Activated CD4-positive, alpha-beta T cell treated with anti-CD3 and anti-CD28 coated beads, Interleukin-2, amount 10 ng/mL, durations not matched to agents 7 days and 5 days (primary cell): ENCODE data around the gene SV2B. TPM values are rescaled to one million over a fixed set of nuclear protein-coding genes. Genes with fewer than 3 reads are reported as not detected.

Experiments used
- CTCF ChIA-PET: fragments of 350-600 bp; sonication (Branson Sonifier 250); formaldehyde crosslinking; loops from one replicate; lab custom pipeline; 2021; ENCODE audit warnings: antibody characterized with exemption; lab: Charles Lee
- POLR2A ChIA-PET: fragments of 350-600 bp; sonication (Branson Sonifier 250); formaldehyde crosslinking; loops from one replicate; lab custom pipeline; 2021; ENCODE audit warnings: antibody characterized with exemption; lab: Charles Lee
- DNase-seq: peaks from one replicate; pipeline ENCODE4 v3.0.0-alpha.2; 2020
- H3K27ac Mint-ChIP-seq: one replicate; pipeline ENCODE4 v1.8.0; 2021; ENCODE audit warnings: mild to moderate bottlenecking, moderate library complexity, mixed read lengths
- H3K27me3 Mint-ChIP-seq: one replicate; pipeline ENCODE4 v1.8.0; 2021; ENCODE audit warnings: mixed read lengths
- H3K36me3 Mint-ChIP-seq: one replicate; pipeline ENCODE4 v1.8.0; 2021; ENCODE audit warnings: low read depth, mixed read lengths
- H3K4me1 Mint-ChIP-seq: one replicate; pipeline ENCODE4 v1.8.0; 2021; ENCODE audit warnings: mixed read lengths
- H3K4me3 Mint-ChIP-seq: one replicate; pipeline ENCODE4 v1.8.0; 2021; ENCODE audit warnings: mild to moderate bottlenecking, moderate library complexity, mixed read lengths
- H3K9me3 Mint-ChIP-seq: one replicate; pipeline ENCODE4 v1.8.0; 2021; ENCODE audit warnings: mixed read lengths
- total RNA-seq, 2 experiments: library from RNA; stranded (reverse); gene quantifications; one replicate each; pipeline ENCODE4 v1.2.3, GENCODE V29; 2021

The SV2B gene
- total RNA-seq, 2 experiments from 2014 or later: 0.02 TPM

- ChIA-PET CTCF (no interaction called here), POLR2A (no interaction called here)
- Mint-ChIP-seq H3K27me3 (peaks cover 18% of the 10 kb centered on the region), H3K27ac (no peak overlapping the region), H3K4me1 (no peaks in the 10 kb centered on the region), H3K9me3 (no peaks in the 10 kb centered on the region), H3K36me3 (no peaks in the 10 kb centered on the region), H3K4me3 (no peak overlapping the region)
- no peak for DNase-seq
Observed at GRCh38 chr15:91129436-91129835, 29.4 kb downstream of the SV2B start.

- DNase-seq: no peak
- Mint-ChIP-seq H3K36me3 (no peaks in the 10 kb centered on the region), H3K4me3 (no peak overlapping the region), H3K27me3 (peaks cover 14% of the 10 kb centered on the region), H3K4me1 (no peaks in the 10 kb centered on the region), H3K9me3 (no peaks in the 10 kb centered on the region), H3K27ac (no peak overlapping the region)
- ChIA-PET POLR2A (no interaction called here), CTCF (no interaction called here)
Observed at GRCh38 chr15:91132079-91132478, 32.0 kb downstream of the SV2B start.

GRCh38 chr15:91133511-91133910, 33.5 kb downstream of the SV2B start:
- CTCF ChIA-PET: no interaction called here
- Mint-ChIP-seq H3K27me3 (peaks cover 12% of the 10 kb centered on the region), H3K4me1 (no peaks in the 10 kb centered on the region), H3K9me3 (no peaks in the 10 kb centered on the region), H3K36me3 (no peaks in the 10 kb centered on the region), H3K27ac (no peak overlapping the region), H3K4me3 (no peak overlapping the region)
- POLR2A ChIA-PET: no interaction called here
- no peak for DNase-seq

- Mint-ChIP-seq H3K4me1 (no peaks in the 10 kb centered on the region), H3K9me3 (no peaks in the 10 kb centered on the region), H3K27me3 (peaks cover 25% of the 10 kb centered on the region), H3K27ac (no peak overlapping the region), H3K36me3 (no peaks in the 10 kb centered on the region), H3K4me3 (no peak overlapping the region)
- CTCF ChIA-PET: interaction anchor here (0.5 kb wide), 1 partner anchor 14 kb away, joined by 4 read pairs; no protein-coding TSS in a partner anchor
- no peak for DNase-seq
- POLR2A ChIA-PET: no interaction called here
Observed at GRCh38 chr15:91135201-91136130, 35.4 kb downstream of the SV2B start.

- POLR2A ChIA-PET: no interaction called here
- DNase-seq: no peak
- Mint-ChIP-seq H3K9me3 (no peaks in the 10 kb centered on the region), H3K4me1 (no peaks in the 10 kb centered on the region), H3K27me3 (peaks cover 25% of the 10 kb centered on the region), H3K27ac (no peak overlapping the region), H3K4me3 (no peak overlapping the region), H3K36me3 (no peaks in the 10 kb centered on the region)
- CTCF ChIA-PET: interaction anchor here (1.6 kb wide), 1 partner anchor 9 kb away, joined by 3 read pairs; no protein-coding TSS in a partner anchor
Observed at GRCh38 chr15:91136386-91136923, 36.4 kb downstream of the SV2B start.

GRCh38 chr15:91140601-91141000, 40.5 kb downstream of the SV2B start:
- ChIA-PET CTCF (interaction anchor here (0.6 to 2.1 kb wide), 2 partner anchors 19 to 56 kb away, joined by 4 read pairs; no protein-coding TSS in a partner anchor), POLR2A (no interaction called here)

GRCh38 chr15:91141097-91141496, 41.0 kb downstream of the SV2B start:
- Mint-ChIP-seq H3K36me3 (no peaks in the 10 kb centered on the region), H3K27ac (no peak overlapping the region), H3K9me3 (no peaks in the 10 kb centered on the region), H3K27me3 (peaks cover 57% of the 10 kb centered on the region), H3K4me1 (no peaks in the 10 kb centered on the region), H3K4me3 (no peak overlapping the region)
- CTCF ChIA-PET: interaction anchor here (0.6 to 2.1 kb wide), 2 partner anchors 18 to 56 kb away, joined by 4 read pairs; no protein-coding TSS in a partner anchor
- DNase-seq: no peak
- POLR2A ChIA-PET: no interaction called here

More at GRCh38 chr15:91140601-91141000, 40.5 kb downstream of the SV2B start:
- H3K9me3 Mint-ChIP-seq: no peaks in the 10 kb centered on the region
- DNase-seq: no peak
- H3K27me3 Mint-ChIP-seq: peaks cover 52% of the 10 kb centered on the region
- no peak overlapping the region for H3K27ac Mint-ChIP-seq
- H3K36me3 Mint-ChIP-seq: no peaks in the 10 kb centered on the region
- no peak overlapping the region for H3K4me3 Mint-ChIP-seq
- H3K4me1 Mint-ChIP-seq: no peaks in the 10 kb centered on the region

- Mint-ChIP-seq H3K4me3 (no peak overlapping the region), H3K9me3 (no peaks in the 10 kb centered on the region), H3K27me3 (peaks cover 62% of the 10 kb centered on the region), H3K27ac (no peak overlapping the region), H3K4me1 (no peaks in the 10 kb centered on the region), H3K36me3 (no peaks in the 10 kb centered on the region)
- ChIA-PET CTCF (interaction anchor here (2.1 kb wide), 1 partner anchor 17 kb away, joined by 4 read pairs; no protein-coding TSS in a partner anchor), POLR2A (no interaction called here)
- no peak for DNase-seq
Observed at GRCh38 chr15:91142106-91142744, 42.2 kb downstream of the SV2B start.

GRCh38 chr15:91142946-91143345, 42.9 kb downstream of the SV2B start:
- ChIA-PET CTCF (interaction anchor here (2.1 kb wide), 1 partner anchor 17 kb away, joined by 4 read pairs; no protein-coding TSS in a partner anchor), POLR2A (no interaction called here)
- H3K27ac Mint-ChIP-seq: no peak overlapping the region
- DNase-seq: no peak
- no peak overlapping the region for H3K4me3 Mint-ChIP-seq
- H3K9me3 Mint-ChIP-seq: no peaks in the 10 kb centered on the region
- peaks cover 61% of the 10 kb centered on the region for H3K27me3 Mint-ChIP-seq
- no peaks in the 10 kb centered on the region for H3K36me3 Mint-ChIP-seq
- H3K4me1 Mint-ChIP-seq: no peaks in the 10 kb centered on the region

GRCh38 chr15:91146728-91147127, 46.7 kb downstream of the SV2B start:
- Mint-ChIP-seq H3K4me1 (no peaks in the 10 kb centered on the region), H3K4me3 (no peak overlapping the region), H3K9me3 (no peaks in the 10 kb centered on the region), H3K27me3 (peaks cover 55% of the 10 kb centered on the region), H3K36me3 (no peaks in the 10 kb centered on the region), H3K27ac (no peak overlapping the region)
- no peak for DNase-seq
- ChIA-PET CTCF (no interaction called here), POLR2A (no interaction called here)

- POLR2A ChIA-PET: no interaction called here
Observed at GRCh38 chr15:91148243-91148642, 48.2 kb downstream of the SV2B start.

GRCh38 chr15:91150502-91151160, 50.6 kb downstream of the SV2B start:
- H3K9me3 Mint-ChIP-seq: no peaks in the 10 kb centered on the region
- no peaks in the 10 kb centered on the region for H3K36me3 Mint-ChIP-seq
- H3K27ac Mint-ChIP-seq: no peak overlapping the region
- POLR2A ChIA-PET: no interaction called here
- no peak overlapping the region for H3K4me3 Mint-ChIP-seq
- H3K4me1 Mint-ChIP-seq: no peaks in the 10 kb centered on the region
- peaks cover 33% of the 10 kb centered on the region for H3K27me3 Mint-ChIP-seq
- CTCF ChIA-PET: no interaction called here
- DNase-seq: no peak

More at GRCh38 chr15:91148243-91148642, 48.2 kb downstream of the SV2B start:
- no peak overlapping the region for H3K27ac Mint-ChIP-seq
- no peaks in the 10 kb centered on the region for H3K36me3 Mint-ChIP-seq
- no peak overlapping the region for H3K4me3 Mint-ChIP-seq
- DNase-seq: no peak
- CTCF ChIA-PET: no interaction called here
- no peaks in the 10 kb centered on the region for H3K4me1 Mint-ChIP-seq
- peaks cover 51% of the 10 kb centered on the region for H3K27me3 Mint-ChIP-seq
- H3K9me3 Mint-ChIP-seq: no peaks in the 10 kb centered on the region
